Stimulated activated CD8-positive, alpha-beta memory T cell treated with anti-CD3 and anti-CD28 coated beads, Interleukin-2, amount 100 ng/mL, for 48 hours (primary cell): ENCODE measurements around the gene CKS1B.

Source experiments
- DNase-seq, 2 donors: peaks; one replicate each; pipeline ENCODE4 v3.0.0-alpha.2; 2020; ENCODE audit warnings: low read depth in 2 of 2

CKS1B gene

GRCh38 chr1:154974102-154974807, at the start of gene CKS1B:
CKS1B (plus strand) TSS chr1:154974681; CDS start chr1:154974746, 65 bp downstream.
- peak; percentile 83 to 94 for DNase-seq

GRCh38 chr1:154925335-154926170, 48.9 kb upstream of the CKS1B start:
- DNase-seq = no peak

GRCh38 chr1:154926201-154926600, 48.3 kb upstream of the CKS1B start:
- DNase-seq = no peak

- no peak for DNase-seq
These were observed 42.5 kb upstream of the CKS1B start for GRCh38 chr1:154931940-154932487.

- no peak for DNase-seq
These were observed 40.0 kb upstream of the CKS1B start for GRCh38 chr1:154934358-154934948.

- DNase-seq = no peak
These were observed 38.5 kb upstream of the CKS1B start for GRCh38 chr1:154935749-154936554.

- peak; percentile 87 to 90 for DNase-seq
These were observed 37.9 kb upstream of the CKS1B start, which contains the start of gene PMVK for GRCh38 chr1:154936555-154937084. PMVK (minus strand) TSS chr1:154936719; CDS start chr1:154936685, 34 bp downstream.

GRCh38 chr1:154937085-154937987, 37.1 kb upstream of the CKS1B start:
- peak; percentile 82 for DNase-seq

- DNase-seq = no peak
These were observed 36.5 kb upstream of the CKS1B start for GRCh38 chr1:154937988-154938386.

GRCh38 chr1:154938604-154939399, 35.7 kb upstream of the CKS1B start:
- no peak for DNase-seq

GRCh38 chr1:154940213-154940560, 34.3 kb upstream of the CKS1B start:
- no peak for DNase-seq

- DNase-seq = no peak
These were observed 33.8 kb upstream of the CKS1B start for GRCh38 chr1:154940651-154941194.

- no peak for DNase-seq
These were observed 33.0 kb upstream of the CKS1B start for GRCh38 chr1:154941333-154942013.

GRCh38 chr1:154943649-154944400, 30.7 kb upstream of the CKS1B start:
- DNase-seq = no peak

- no peak for DNase-seq
These were observed 29.9 kb upstream of the CKS1B start for GRCh38 chr1:154944401-154945159.

- DNase-seq = no peak
These were observed 29.1 kb upstream of the CKS1B start for GRCh38 chr1:154945160-154945961.
